Left renal cortex interstitium (tissue), 4 donors: ENCODE data around the gene DSE. TPM values are rescaled to one million over a fixed set of nuclear protein-coding genes. Genes with fewer than 3 reads are reported as not detected.

Experiments used
- DNase-seq, 4 donors: peaks; one replicate each; pipeline ENCODE4 v3.0.0-alpha.2; 2013; ENCODE audit warnings: low read depth in 4 of 4, low spot score in 2 of 4, missing footprints in 1 of 4
- polyA plus RNA-seq, 4 donors: library from polyadenylated mRNA; unstranded; fragments of 120-200 nt; gene quantifications; one replicate each; pipeline ENCODE4 v1.2.1, GENCODE V29; 2013; ENCODE audit not compliant: insufficient read length in 4 of 4

The DSE gene
- polyA plus RNA-seq, 4 donors: 43.0 to 46.2 (median 43.7) TPM

DNA sequence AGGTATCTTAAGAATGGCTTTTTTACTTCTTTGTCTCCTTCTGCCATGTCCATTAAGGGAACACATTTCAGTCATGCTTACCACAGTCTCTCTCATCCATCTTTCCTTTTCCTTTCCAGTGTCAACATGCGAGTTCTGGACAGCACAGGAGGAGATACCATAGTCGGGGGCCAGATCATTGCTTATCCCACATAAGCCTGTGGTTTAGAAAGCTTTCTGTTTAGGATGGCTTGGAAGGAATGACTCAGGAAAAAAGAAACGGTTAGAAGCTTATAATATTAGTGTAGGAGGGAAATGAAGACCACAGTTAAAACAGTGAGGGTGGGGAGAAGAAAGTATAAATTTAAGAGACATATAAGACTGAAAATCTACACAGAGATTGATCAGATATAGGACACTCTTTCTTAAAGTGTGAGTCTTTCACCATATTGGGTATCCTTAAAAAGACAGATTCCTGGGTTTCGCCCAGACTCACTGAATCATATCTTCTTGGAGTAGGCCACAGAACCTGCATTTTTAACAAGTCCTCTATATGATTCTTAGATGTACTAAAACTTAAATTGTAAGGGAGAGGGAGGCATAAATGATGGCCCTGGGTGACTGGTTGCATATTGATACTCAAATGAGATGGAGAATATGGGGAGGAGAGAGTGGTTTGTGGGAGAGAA, 36.1 kb downstream of the DSE start:
- no peak for DNase-seq

DNA sequence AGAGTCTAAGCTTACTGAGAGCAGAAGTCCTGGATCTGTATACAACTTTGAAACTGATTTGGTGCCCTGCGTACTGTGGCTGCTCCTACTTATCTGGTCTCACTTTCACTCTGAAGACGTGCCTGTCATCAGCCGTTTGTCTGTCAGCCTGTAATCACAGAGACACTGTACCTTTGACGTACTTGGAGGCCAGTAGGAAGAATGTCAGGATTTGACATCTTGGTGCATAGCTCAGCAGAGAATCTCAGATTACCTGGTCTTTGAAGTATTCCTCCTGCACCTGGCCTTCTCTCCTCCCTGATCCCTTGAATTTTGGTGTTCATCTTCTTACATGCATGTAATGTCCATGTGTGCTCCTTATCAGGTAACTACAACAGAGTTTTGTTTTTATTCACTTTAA, 37.7 kb downstream of the DSE start:
- no peak for DNase-seq

- DNase-seq: no peak
Measured at GRCh38 chr6:116409756-116410155, 39.0 kb downstream of the DSE start.

GRCh38 chr6:116411284-116411623, 40.5 kb downstream of the DSE start:
- DNase-seq: no peak

- DNase-seq: no peak
Measured at GRCh38 chr6:116412270-116412669, 41.5 kb downstream of the DSE start.

GRCh38 chr6:116413357-116413756, 42.6 kb downstream of the DSE start:
- DNase-seq: no peak

GRCh38 chr6:116417661-116418060, 46.9 kb downstream of the DSE start:
- DNase-seq: no peak

GRCh38 chr6:116419069-116419786, 48.5 kb downstream of the DSE start:
- DNase-seq: no peak

- DNase-seq: no peak
Measured at GRCh38 chr6:116420341-116420740, 49.6 kb downstream of the DSE start.

DNA sequence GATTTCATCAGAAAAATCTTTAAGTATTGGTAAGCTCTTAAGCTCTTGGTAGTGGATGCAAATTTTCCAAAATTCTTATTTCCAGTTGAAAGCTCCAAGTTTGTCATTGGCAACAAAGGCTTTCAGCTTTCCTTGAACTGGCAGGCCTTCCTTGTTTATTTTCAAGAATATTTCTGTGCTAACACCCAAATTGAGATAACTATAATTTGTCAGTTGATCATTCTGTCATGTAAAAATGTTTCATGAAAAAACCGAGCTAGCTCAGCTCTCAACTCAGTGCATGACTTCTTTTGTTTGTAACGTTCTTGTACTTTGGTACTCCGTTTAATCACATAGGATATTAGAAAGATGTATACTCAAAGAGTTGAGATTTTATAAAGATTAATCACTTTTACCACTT, 51.5 kb downstream of the DSE start:
- DNase-seq: no peak

DNA sequence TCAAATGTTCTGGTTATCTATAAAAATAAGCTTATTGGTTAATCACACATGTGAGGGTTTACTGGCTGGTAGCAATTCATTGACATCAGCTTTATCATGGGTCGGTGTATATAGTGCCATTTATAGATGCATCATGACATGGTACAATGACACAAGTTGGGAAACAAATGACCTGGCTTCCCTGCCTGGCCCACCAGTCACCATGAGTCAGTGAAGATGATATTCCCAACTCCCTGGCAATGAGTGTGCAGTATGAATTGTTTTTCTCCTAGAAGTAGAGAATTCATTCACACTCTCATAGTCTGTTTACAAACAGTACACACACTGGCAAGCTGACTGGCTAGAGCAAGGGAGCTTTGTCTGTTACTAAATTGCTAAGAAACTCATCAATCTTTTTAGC, 53.3 kb downstream of the DSE start:
- DNase-seq: no peak

GRCh38 chr6:116426551-116426950, 55.8 kb downstream of the DSE start:
- no peak for DNase-seq

- no peak for DNase-seq
Measured at GRCh38 chr6:116429111-116429510, 58.4 kb downstream of the DSE start.

DNA sequence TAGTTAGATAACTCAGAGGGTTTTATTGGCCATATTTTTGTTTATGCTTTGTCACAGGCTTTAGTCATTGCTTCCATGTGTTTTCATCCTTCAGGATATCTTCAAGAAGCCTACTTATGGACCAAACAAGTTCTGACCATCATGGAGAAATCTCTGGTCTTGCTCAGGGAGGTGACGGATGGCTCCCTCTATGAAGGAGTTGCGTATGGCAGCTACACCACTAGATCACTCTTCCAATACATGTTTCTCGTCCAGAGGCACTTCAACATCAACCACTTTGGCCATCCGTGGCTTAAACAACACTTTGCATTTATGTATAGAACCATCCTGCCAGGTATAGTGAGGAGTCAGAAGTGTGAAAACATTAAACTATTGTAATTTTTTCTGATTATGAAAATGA, 60.1 kb downstream of the DSE start:
- DNase-seq: no peak

- no peak for DNase-seq
Measured at GRCh38 chr6:116431964-116432595, 61.3 kb downstream of the DSE start.

DNA sequence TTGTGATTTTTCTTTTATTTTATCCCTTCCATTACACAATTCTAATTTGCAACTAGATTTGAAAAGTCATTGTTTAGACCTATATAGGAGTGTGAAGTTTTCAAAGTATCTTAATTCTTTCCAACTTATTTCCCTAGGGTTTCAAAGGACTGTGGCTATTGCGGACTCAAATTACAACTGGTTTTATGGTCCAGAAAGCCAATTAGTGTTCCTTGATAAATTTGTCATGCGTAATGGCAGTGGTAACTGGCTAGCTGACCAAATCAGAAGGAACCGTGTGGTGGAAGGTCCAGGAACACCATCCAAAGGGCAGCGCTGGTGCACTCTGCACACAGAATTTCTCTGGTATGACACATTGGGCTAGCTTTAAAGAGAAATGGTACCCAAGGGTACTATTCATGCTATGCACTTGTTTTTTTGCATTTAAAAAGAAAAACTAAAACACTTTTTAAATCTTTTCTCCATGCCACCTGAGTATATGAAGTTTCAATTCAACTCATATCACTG, 62.5 kb downstream of the DSE start:
- DNase-seq: no peak

DNA sequence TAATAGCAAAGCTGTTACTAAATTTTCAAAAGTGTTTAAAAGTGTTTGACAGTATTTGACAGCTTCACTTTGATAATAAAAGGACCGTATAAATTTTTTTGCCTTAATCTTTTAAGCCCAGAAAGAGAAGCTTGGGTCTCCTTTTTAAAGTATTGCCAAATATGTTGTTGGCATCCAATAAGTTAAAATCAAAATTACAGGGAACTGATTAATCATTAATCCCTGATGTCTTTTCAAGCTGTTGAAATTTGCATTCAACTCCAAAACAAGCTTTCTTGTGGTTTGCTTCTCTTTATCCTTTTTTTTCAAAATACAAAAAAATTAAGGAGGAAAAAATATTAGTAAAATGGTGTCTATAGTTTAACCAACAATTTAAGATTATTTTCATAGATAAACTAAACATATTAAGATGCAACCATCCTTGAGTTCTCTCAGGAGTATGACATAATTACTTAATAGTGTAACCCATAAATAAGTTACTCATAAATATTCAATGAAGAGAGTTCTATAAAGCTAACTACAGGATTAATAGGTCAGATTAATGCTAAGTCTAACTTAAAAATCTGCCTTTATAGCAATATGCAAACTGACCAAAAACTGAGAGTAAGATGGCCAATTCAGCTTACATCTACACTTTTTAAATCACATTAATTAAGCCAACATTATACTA, 63.4 kb downstream of the DSE start:
- no peak for DNase-seq

DNA sequence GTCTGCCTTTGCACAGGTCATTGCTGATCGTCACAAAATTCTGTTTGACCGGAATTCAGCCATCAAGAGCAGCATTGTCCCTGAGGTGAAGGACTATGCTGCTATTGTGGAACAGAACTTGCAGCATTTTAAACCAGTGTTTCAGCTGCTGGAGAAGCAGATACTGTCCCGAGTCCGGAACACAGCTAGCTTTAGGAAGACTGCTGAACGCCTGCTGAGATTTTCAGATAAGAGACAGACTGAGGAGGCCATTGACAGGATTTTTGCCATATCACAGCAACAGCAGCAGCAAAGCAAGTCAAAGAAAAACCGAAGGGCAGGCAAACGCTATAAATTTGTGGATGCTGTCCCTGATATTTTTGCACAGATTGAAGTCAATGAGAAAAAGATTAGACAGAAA, 65.8 kb downstream of the DSE start:
- no peak for DNase-seq

DNA sequence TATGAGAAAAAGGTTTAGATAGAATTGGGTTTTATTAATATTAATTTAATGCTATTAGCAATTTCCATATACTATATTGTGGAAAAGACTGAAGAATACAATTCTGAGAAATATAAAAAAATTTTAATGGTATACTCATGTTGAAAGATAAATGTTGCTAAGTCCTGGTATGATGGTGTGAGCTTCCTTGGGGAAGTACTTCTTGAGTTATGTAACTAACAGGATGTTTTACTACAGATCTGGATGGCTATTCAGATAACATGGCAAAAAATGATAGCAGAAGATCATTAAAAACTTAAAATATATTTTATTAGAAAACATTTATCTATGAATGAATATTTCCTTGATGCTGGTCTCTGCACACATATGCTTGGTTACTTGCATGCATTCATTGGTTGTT, 66.9 kb downstream of the DSE start:
- no peak for DNase-seq

DNA sequence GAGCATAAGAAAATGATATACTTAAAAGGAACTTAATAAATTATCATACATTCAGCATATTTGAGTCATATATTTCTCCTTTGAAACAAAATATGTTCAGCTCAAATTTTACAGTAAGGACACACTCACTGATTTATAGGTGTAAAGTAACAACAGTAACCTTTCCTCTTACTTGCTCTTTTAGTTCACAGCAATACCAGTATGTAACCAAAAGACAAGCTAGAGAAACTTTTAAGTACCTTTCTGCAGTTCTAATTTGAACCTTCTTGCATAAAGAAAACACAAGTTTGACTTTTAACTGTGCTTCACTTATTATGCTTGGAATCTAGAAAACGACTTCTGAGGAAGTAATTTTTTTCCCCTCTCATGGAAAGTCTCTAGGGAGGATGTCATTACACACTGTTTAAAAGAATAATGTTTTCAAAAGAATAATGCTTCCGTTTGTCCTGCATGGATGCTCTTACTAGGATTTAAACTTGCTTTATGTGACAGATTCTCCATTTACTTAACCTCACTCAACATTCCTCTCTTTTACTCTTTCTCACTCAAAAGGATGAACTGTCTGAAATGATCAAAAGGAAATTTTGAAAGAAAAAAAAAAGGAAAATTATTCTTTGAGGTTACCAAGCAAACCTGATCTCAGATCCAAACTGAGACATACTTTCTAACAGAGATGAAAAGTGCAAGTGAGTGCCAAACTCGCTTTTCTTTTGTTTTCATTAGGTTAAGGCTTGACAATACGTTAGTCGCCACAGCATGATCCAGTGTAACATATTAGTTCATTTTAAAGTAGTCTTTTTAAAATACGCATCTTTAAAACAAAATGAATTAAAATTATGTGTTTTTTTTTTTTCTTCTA, 68.1 kb downstream of the DSE start:
- DNase-seq: peak in 1 of 4 donors; percentile 40
